MM.1S (cell line): ENCODE measurements around the gene CLDN8.

Experiments
- DNase-seq: peaks from one replicate; pipeline ENCODE4 v3.0.0-alpha.2; 2015
- H2AFZ ChIP-seq: fragments of 300-600 bp; sonication (generic); 2 replicates; pipeline ENCODE4 v1.6.0; 2016; ENCODE audit warnings: antibody characterized with exemption, low read length
- H3F3A ChIP-seq: fragments of 300-600 bp; sonication (generic); 2 replicates; pipeline ENCODE4 v1.6.1; 2016; ENCODE audit warnings: mild to moderate bottlenecking, antibody characterized with exemption, low read length, moderate library complexity, mixed read lengths; ENCODE audit not compliant: insufficient read depth
- H3K27ac ChIP-seq: fragments of 300-600 bp; sonication (generic); 2 replicates; pipeline ENCODE4 v1.5.1; 2016; ENCODE audit warnings: mild to moderate bottlenecking, low read length
- H3K27me3 ChIP-seq: fragments of 300-600 bp; sonication (generic); replicated peaks from 2 replicates; pipeline ENCODE4 v1.6.0; 2016; ENCODE audit warnings: low read length; ENCODE audit not compliant: insufficient read depth
- H3K36me3 ChIP-seq: fragments of 300-600 bp; sonication (generic); replicated peaks from 2 replicates; pipeline ENCODE4 v1.6.1; 2016; ENCODE audit warnings: mild to moderate bottlenecking, low read length, mixed read lengths; ENCODE audit not compliant: insufficient read depth
- H3K4me1 ChIP-seq: fragments of 300-600 bp; sonication (generic); 2 replicates; pipeline ENCODE4 v1.6.1; 2016; ENCODE audit warnings: low read length, mixed read lengths
- H3K4me2 ChIP-seq: fragments of 300-600 bp; sonication (generic); 2 replicates; pipeline ENCODE4 v1.6.0; 2016; ENCODE audit warnings: low read depth, low read length
- H3K4me3 ChIP-seq: fragments of 300-600 bp; sonication (generic); 2 replicates; pipeline ENCODE4 v1.5.1; 2016; ENCODE audit warnings: low read length, mixed read lengths
- H3K79me2 ChIP-seq: fragments of 300-600 bp; sonication (generic); 2 replicates; pipeline ENCODE4 v1.6.1; 2016; ENCODE audit warnings: mixed run types, low read length, mixed read lengths
- H3K9ac ChIP-seq: fragments of 300-600 bp; sonication (generic); 2 replicates; pipeline ENCODE4 v1.6.1; 2016; ENCODE audit warnings: low read length, mixed read lengths
- H3K9me2 ChIP-seq: fragments of 300-600 bp; sonication (generic); replicated peaks from 2 replicates; pipeline ENCODE4 v1.6.1; 2016; ENCODE audit warnings: mild to moderate bottlenecking, low read length, mixed read lengths; ENCODE audit not compliant: insufficient read depth
- H3K9me3 ChIP-seq: fragments of 300-600 bp; sonication (generic); replicated peaks from 2 replicates; pipeline ENCODE4 v1.6.1; 2016; ENCODE audit warnings: mild to moderate bottlenecking, low read length, mixed read lengths; ENCODE audit not compliant: insufficient read depth
- H4K20me1 ChIP-seq: fragments of 300-600 bp; sonication (generic); 2 replicates; pipeline ENCODE4 v1.6.1; 2016; ENCODE audit warnings: mild to moderate bottlenecking, low read length, moderate library complexity, mixed read lengths; ENCODE audit not compliant: insufficient read depth
- CTCF ChIP-seq: fragments of 300-600 bp; sonication (generic); IDR thresholded peaks from 2 replicates; pipeline ENCODE4 v1.5.1; 2016; ENCODE audit warnings: antibody characterized with exemption, low read length, mixed read lengths
- EZH2 ChIP-seq: fragments of 300-600 bp; sonication (generic); optimal IDR thresholded peaks from 2 replicates; pipeline ENCODE3; 2017; ENCODE audit warnings: low read depth, mild to moderate bottlenecking, antibody characterized with exemption, low read length, mixed read lengths
- EZH2phosphoT487 ChIP-seq: fragments of 300-600 bp; sonication (generic); IDR thresholded peaks from 2 replicates; pipeline ENCODE4 v1.6.1; 2018; ENCODE audit warnings: antibody characterized with exemption, low read length

Gene CLDN8

GRCh38 chr21:30255679-30256078 lies 39.8 kb upstream of the CLDN8 start:
- Histone ChIP-seq H3K4me3 (no peak overlapping the region), H3K4me1 (no peaks in the 10 kb centered on the region), H3K9me2 (no peaks in the 10 kb centered on the region), H3K79me2 (no peaks in the 10 kb centered on the region), H3F3A (no peaks in the 10 kb centered on the region), H3K9ac (no peak overlapping the region), H3K4me2 (no peak overlapping the region), H2AFZ (no peak overlapping the region), H3K27me3 (no peaks in the 10 kb centered on the region), H3K9me3 (no peaks in the 10 kb centered on the region), H4K20me1 (no peaks in the 10 kb centered on the region), H3K36me3 (no peaks in the 10 kb centered on the region), H3K27ac (no peak overlapping the region)
- TF ChIP-seq EZH2 (no peak), CTCF (no peak), EZH2phosphoT487 (no peak)
- no peak for DNase-seq

GRCh38 chr21:30251781-30252180 lies 35.9 kb upstream of the CLDN8 start:
- H3K27me3 ChIP-seq: no peaks in the 10 kb centered on the region
- no peaks in the 10 kb centered on the region for H3K79me2 ChIP-seq
- no peak overlapping the region for H2AFZ ChIP-seq
- DNase-seq: no peak
- no peaks in the 10 kb centered on the region for H4K20me1 ChIP-seq
- H3K4me1 ChIP-seq: no peaks in the 10 kb centered on the region
- H3K36me3 ChIP-seq: no peaks in the 10 kb centered on the region
- no peak for TF ChIP-seq CTCF
- no peak for TF ChIP-seq EZH2phosphoT487
- no peak for TF ChIP-seq EZH2
- no peak overlapping the region for H3K4me3 ChIP-seq
- no peak overlapping the region for H3K9ac ChIP-seq
- no peak overlapping the region for H3K4me2 ChIP-seq
- no peaks in the 10 kb centered on the region for H3F3A ChIP-seq
- no peak overlapping the region for H3K27ac ChIP-seq
- H3K9me3 ChIP-seq: no peaks in the 10 kb centered on the region
- no peaks in the 10 kb centered on the region for H3K9me2 ChIP-seq

- no peaks in the 10 kb centered on the region for H3K9me3 ChIP-seq
- TF ChIP-seq EZH2phosphoT487 (no peak), CTCF (no peak), EZH2 (no peak)
- no peak overlapping the region for H3K9ac ChIP-seq
- no peak for DNase-seq
- no peak overlapping the region for H3K4me2 ChIP-seq
- no peak overlapping the region for H3K4me3 ChIP-seq
- H3F3A ChIP-seq: no peaks in the 10 kb centered on the region
- no peaks in the 10 kb centered on the region for H3K36me3 ChIP-seq
- H3K4me1 ChIP-seq: no peaks in the 10 kb centered on the region
- no peak overlapping the region for H3K27ac ChIP-seq
- H3K9me2 ChIP-seq: no peaks in the 10 kb centered on the region
- no peaks in the 10 kb centered on the region for H4K20me1 ChIP-seq
- no peaks in the 10 kb centered on the region for H3K27me3 ChIP-seq
- H2AFZ ChIP-seq: no peak overlapping the region
- H3K79me2 ChIP-seq: no peaks in the 10 kb centered on the region
Measured at GRCh38 chr21:30249936-30250335, 34.0 kb upstream of the CLDN8 start.
